Gastrocnemius medialis (tissue), 4 donors: Measurements from ENCODE around the gene FYN. TPM values are rescaled to one million over a fixed set of nuclear protein-coding genes. Genes with fewer than 3 reads are reported as not detected.

Source experiments
- ATAC-seq, 2 donors: fragments of 150-250 bp; one replicate each; pipeline ENCODE4 v1.9.1; 2016
- DNase-seq, 2 donors: peaks; one replicate each; pipeline ENCODE4 v3.0.0-alpha.2; 2019
- H3K27ac ChIP-seq, 4 donors: fragments of 200-600 bp; sonication (generic); 1 replicate in 1 of 4; 2 replicates in 3 of 4; pipeline ENCODE4 v1.5.1; 2016 to 2018; ENCODE audit warnings: mild to moderate bottlenecking in 2 of 4, moderate library complexity in 1 of 4
- H3K27me3 ChIP-seq, 3 donors: fragments of 200-600 bp; sonication (generic) in 2 of 3; 1 replicate in 1 of 3; 2 replicates in 2 of 3; pipeline versions ENCODE4 v1.5.1 to v1.6.0; 2016 to 2019; ENCODE audit warnings: mild to moderate bottlenecking in 1 of 3, moderate library complexity in 1 of 3
- H3K36me3 ChIP-seq, 2 donors: fragments of 200-600 bp; sonication (generic) in 1 of 2; one replicate each; pipeline ENCODE4 v1.5.1; 2017 to 2018
- H3K4me1 ChIP-seq, 2 donors: fragments of 200-600 bp; sonication (generic) in 1 of 2; one replicate each; pipeline ENCODE4 v1.5.1; 2016 to 2017; ENCODE audit warnings: mild to moderate bottlenecking in 2 of 2
- H3K4me3 ChIP-seq, 4 donors: fragments of 200-600 bp; sonication (generic) in 3 of 4; 1 replicate in 1 of 4; 2 replicates in 3 of 4; pipeline ENCODE4 v1.5.1; 2016 to 2019; ENCODE audit warnings: mild to moderate bottlenecking in 2 of 4
- H3K9me3 ChIP-seq, 3 donors: fragments of 200-600 bp; sonication (generic) in 2 of 3; 1 replicate in 1 of 3; 2 replicates in 2 of 3; pipeline ENCODE4 v1.5.1; 2016 to 2019
- CTCF ChIP-seq, 5 experiments: fragments of 450-650 bp in 3 of 5; fragments of 200-600 bp in 2 of 5; sonication (generic) in 2 of 5; IDR thresholded peaks in 4 of 5; conservative IDR thresholded peaks in 1 of 5; 1 replicate in 4 of 5; 2 replicates in 1 of 5; pipeline ENCODE4 v1.5.1; 2016 to 2019; ENCODE audit warnings: antibody characterized with exemption in 5 of 5, mild to moderate bottlenecking in 3 of 5, moderate library complexity in 3 of 5
- POLR2A ChIP-seq, 2 donors: fragments of 450-650 bp; IDR thresholded peaks; one replicate each; pipeline ENCODE4 v1.6.1; 2017; ENCODE audit warnings: antibody characterized with exemption in 2 of 2, mild to moderate bottlenecking in 2 of 2, moderate library complexity in 2 of 2
- in situ Hi-C, 4 donors: fragments of 200-750 bp; cut with MboI; loops; one replicate each; pipeline versions ENCODE4 v1.15.0 to v1.8.0; 2017; ENCODE audit warnings: low sequenced_read_pairs in 4 of 4
- intact Hi-C: fragments of 100-400 bp; cut with DNase I; formaldehyde crosslinking; loops from one replicate; pipeline ENCODE4 v1.15.1; 2023; ENCODE audit warnings: low total_unique reads
- total RNA-seq, 4 donors: library from RNA; depleted of rRNA; stranded (reverse); fragments of >200 nt; gene quantifications; one replicate each; pipeline versions ENCODE4 v1.1.0 to v1.2.3, GENCODE V29; 2016

The FYN gene
- total RNA-seq, 4 donors from 2014 or later: 9.2 to 36.8 (median 17.0) TPM

- H3K9me3 ChIP-seq: no peaks in the 10 kb centered on the region
- no peak for TF ChIP-seq CTCF (IDR thresholded peaks at IDR 0.05 in 4 of 5, conservative IDR thresholded peaks at IDR 0.05 in 1 of 5)
- TF ChIP-seq POLR2A (IDR thresholded peaks at IDR 0.05): no peak
- H3K4me1 ChIP-seq: peaks cover 22 to 51% of the 10 kb centered on the region in 2 donors
- intact Hi-C loops (no loop called here), in situ Hi-C loops (loop anchor here in 1 of 4 donors (25.0 kb wide), 1 partner anchor 121 kb away; the partner anchor contains the start of gene FYN)
- H3K4me3 ChIP-seq: no peak overlapping the region
- DNase-seq (no peak), ATAC-seq (no peak)
- peak overlapping the region in 2 of 4 donors; percentile 35 to 37 for H3K27ac ChIP-seq
- H3K36me3 ChIP-seq: no peaks in the 10 kb centered on the region
- H3K27me3 ChIP-seq: no peaks in the 10 kb centered on the region
Measured at GRCh38 chr6:111741177-111741952, 131.9 kb downstream of the FYN start.

GRCh38 chr6:111740506-111740905 is 132.7 kb downstream of the FYN start:
- in situ Hi-C loops: loop anchor here in 1 of 4 donors (25.0 kb wide), 1 partner anchor 122 kb away; the partner anchor contains the start of gene FYN
- H3K36me3 ChIP-seq: no peaks in the 10 kb centered on the region
- H3K27me3 ChIP-seq: no peaks in the 10 kb centered on the region
- intact Hi-C loops: no loop called here
- TF ChIP-seq CTCF (IDR thresholded peaks at IDR 0.05 in 4 of 5, conservative IDR thresholded peaks at IDR 0.05 in 1 of 5) (no peak), POLR2A (IDR thresholded peaks at IDR 0.05) (no peak)
- no peak overlapping the region for H3K4me3 ChIP-seq
- H3K27ac ChIP-seq: no peak overlapping the region
- no peaks in the 10 kb centered on the region for H3K9me3 ChIP-seq
- no peak for DNase-seq
- no peak for ATAC-seq
- H3K4me1 ChIP-seq: peaks cover 22 to 48% of the 10 kb centered on the region in 2 donors

GRCh38 chr6:111739257-111739696 is 134.0 kb downstream of the FYN start:
- no peak overlapping the region for H3K4me3 ChIP-seq
- H3K27ac ChIP-seq: no peak overlapping the region
- TF ChIP-seq POLR2A (IDR thresholded peaks at IDR 0.05): no peak
- no peak for TF ChIP-seq CTCF (IDR thresholded peaks at IDR 0.05 in 4 of 5, conservative IDR thresholded peaks at IDR 0.05 in 1 of 5)
- peaks cover 19 to 46% of the 10 kb centered on the region in 2 donors for H3K4me1 ChIP-seq
- no peaks in the 10 kb centered on the region for H3K36me3 ChIP-seq
- DNase-seq (no peak), ATAC-seq (no peak)
- in situ Hi-C loops: loop anchor here in 1 of 4 donors (25.0 kb wide), 1 partner anchor 123 kb away; the partner anchor contains the start of gene FYN
- intact Hi-C loops: no loop called here
- no peaks in the 10 kb centered on the region for H3K9me3 ChIP-seq
- no peaks in the 10 kb centered on the region for H3K27me3 ChIP-seq

GRCh38 chr6:111738631-111739030 is 134.6 kb downstream of the FYN start:
- in situ Hi-C loops: loop anchor here in 1 of 4 donors (25.0 kb wide), 1 partner anchor 124 kb away; the partner anchor contains the start of gene FYN
- no peak for ATAC-seq
- no peak for DNase-seq

More at GRCh38 chr6:111738631-111739030, 134.6 kb downstream of the FYN start:
- H3K27ac ChIP-seq: no peak overlapping the region
- no peak for TF ChIP-seq CTCF (IDR thresholded peaks at IDR 0.05 in 4 of 5, conservative IDR thresholded peaks at IDR 0.05 in 1 of 5)
- no peak for TF ChIP-seq POLR2A (IDR thresholded peaks at IDR 0.05)
- H3K4me1 ChIP-seq: peaks cover 18 to 39% of the 10 kb centered on the region in 2 donors
- H3K4me3 ChIP-seq: no peak overlapping the region
- H3K9me3 ChIP-seq: no peaks in the 10 kb centered on the region
- intact Hi-C loops: no loop called here
- no peaks in the 10 kb centered on the region for H3K36me3 ChIP-seq
- H3K27me3 ChIP-seq: no peaks in the 10 kb centered on the region
